Ascending aorta (tissue), 2 donors: ENCODE data around the gene ENTREP3. TPM values are rescaled to one million over a fixed set of nuclear protein-coding genes. Genes with fewer than 3 reads are reported as not detected.

ENCODE experiments used
- DNase-seq, 2 donors: peaks; one replicate each; pipeline ENCODE4 v3.0.0-alpha.2; 2019; ENCODE audit warnings: low spot score in 2 of 2
- H3K27ac ChIP-seq, 2 donors: fragments of 200-600 bp; sonication (generic); one replicate each; pipeline ENCODE4 v1.5.1; 2016 to 2017; ENCODE audit warnings: mild to moderate bottlenecking in 1 of 2
- H3K27me3 ChIP-seq: fragments of 200-600 bp; sonication (generic); one replicate; pipeline ENCODE4 v1.5.1; 2017
- H3K36me3 ChIP-seq, 2 donors: fragments of 200-600 bp; sonication (generic); one replicate each; pipeline ENCODE4 v1.5.1; 2016
- H3K4me1 ChIP-seq, 2 donors: fragments of 200-600 bp; sonication (generic); one replicate each; pipeline ENCODE4 v1.5.1; 2016 to 2017; ENCODE audit warnings: mild to moderate bottlenecking in 1 of 2
- H3K4me3 ChIP-seq, 2 donors: fragments of 200-600 bp; sonication (generic); one replicate each; pipeline ENCODE4 v1.5.1; 2016 to 2017; ENCODE audit warnings: mild to moderate bottlenecking in 1 of 2
- H3K9me3 ChIP-seq, 2 donors: fragments of 200-600 bp; sonication (generic); one replicate each; pipeline ENCODE4 v1.5.1; 2016
- CTCF ChIP-seq, 3 experiments: fragments of 200-600 bp in 2 of 3; fragments of 450-650 bp in 1 of 3; sonication (generic) in 2 of 3; IDR thresholded peaks; one replicate each; pipeline ENCODE4 v1.5.1; 2016 to 2019; ENCODE audit warnings: antibody characterized with exemption in 3 of 3, mild to moderate bottlenecking in 1 of 3, moderate library complexity in 1 of 3
- intact Hi-C: fragments of 100-400 bp; cut with DNase I; formaldehyde crosslinking; loops from one replicate; pipeline ENCODE4 v1.15.1; 2023
- total RNA-seq: library from RNA; depleted of rRNA; stranded (reverse); fragments of >200 nt; gene quantifications from one replicate; pipeline ENCODE4 v1.1.0, GENCODE V29; 2016

The ENTREP3 gene, protein sequence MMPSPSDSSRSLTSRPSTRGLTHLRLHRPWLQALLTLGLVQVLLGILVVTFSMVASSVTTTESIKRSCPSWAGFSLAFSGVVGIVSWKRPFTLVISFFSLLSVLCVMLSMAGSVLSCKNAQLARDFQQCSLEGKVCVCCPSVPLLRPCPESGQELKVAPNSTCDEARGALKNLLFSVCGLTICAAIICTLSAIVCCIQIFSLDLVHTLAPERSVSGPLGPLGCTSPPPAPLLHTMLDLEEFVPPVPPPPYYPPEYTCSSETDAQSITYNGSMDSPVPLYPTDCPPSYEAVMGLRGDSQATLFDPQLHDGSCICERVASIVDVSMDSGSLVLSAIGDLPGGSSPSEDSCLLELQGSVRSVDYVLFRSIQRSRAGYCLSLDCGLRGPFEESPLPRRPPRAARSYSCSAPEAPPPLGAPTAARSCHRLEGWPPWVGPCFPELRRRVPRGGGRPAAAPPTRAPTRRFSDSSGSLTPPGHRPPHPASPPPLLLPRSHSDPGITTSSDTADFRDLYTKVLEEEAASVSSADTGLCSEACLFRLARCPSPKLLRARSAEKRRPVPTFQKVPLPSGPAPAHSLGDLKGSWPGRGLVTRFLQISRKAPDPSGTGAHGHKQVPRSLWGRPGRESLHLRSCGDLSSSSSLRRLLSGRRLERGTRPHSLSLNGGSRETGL
- 34.5 TPM for total RNA-seq

GRCh38 chr1:155255243-155256007 is at the start of gene ENTREP3:
Gene ENTREP3 (minus strand): TSS chr1:155255483. CDS start chr1:155254877, 606 bp downstream.
- Histone ChIP-seq H3K36me3 (peaks cover 6 to 22% of the 10 kb centered on the region in 2 donors), H3K27ac (peak within 1 kb of the TSS; percentile 97 to 98), H3K4me3 (peak within 1 kb of the TSS; percentile 82 to 83), H3K4me1 (peaks cover 14 to 22% of the 10 kb centered on the region in 2 donors), H3K27me3 (no peaks in the 10 kb centered on the region), H3K9me3 (no peaks in the 10 kb centered on the region)
- TF ChIP-seq CTCF (IDR thresholded peaks at IDR 0.05): peak in 1 of 3 experiments; percentile 14
- intact Hi-C loops: loop anchor here (1.0 to 5.0 kb wide), 3 partner anchors 22 to 122 kb away; partner anchors contain the start of gene HCN3
- peak in 1 of 2 donors; percentile 94 for DNase-seq

DNA sequence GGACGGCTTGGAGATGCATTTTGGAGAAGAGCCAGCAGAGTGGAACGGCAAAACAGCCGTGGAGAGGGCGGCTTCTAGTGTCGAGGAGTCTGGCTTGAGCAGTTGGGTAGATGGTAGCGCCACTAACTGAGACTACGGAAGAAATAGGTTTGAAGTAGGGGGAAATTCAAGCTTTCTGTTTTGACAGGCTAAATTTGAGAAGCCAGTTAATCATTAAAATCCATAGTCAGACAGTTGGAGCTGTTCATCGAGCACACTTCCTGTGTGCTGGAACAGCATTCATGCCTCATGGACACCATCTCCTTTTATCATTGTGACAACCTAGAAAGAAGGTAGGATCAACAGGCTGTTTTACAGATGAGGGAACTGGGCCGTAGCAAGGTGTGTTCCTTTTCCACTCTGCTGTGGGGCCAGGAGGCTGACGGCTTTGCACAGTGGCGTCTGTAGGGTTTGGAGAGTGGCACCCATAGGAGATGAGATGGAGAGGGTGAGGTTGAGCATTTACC is 49.3 kb upstream of the ENTREP3 start:
- Histone ChIP-seq H3K36me3 (no peaks in the 10 kb centered on the region), H3K27me3 (no peaks in the 10 kb centered on the region), H3K4me3 (no peak overlapping the region), H3K4me1 (peaks cover 2 to 4% of the 10 kb centered on the region in 2 donors), H3K9me3 (no peaks in the 10 kb centered on the region), H3K27ac (no peak overlapping the region)
- TF ChIP-seq CTCF (IDR thresholded peaks at IDR 0.05): no peak
- intact Hi-C loops: no loop called here
- DNase-seq: no peak

- no peaks in the 10 kb centered on the region for H3K4me1 ChIP-seq
- intact Hi-C loops: no loop called here
- H3K9me3 ChIP-seq: no peaks in the 10 kb centered on the region
These were observed 46.1 kb upstream of the ENTREP3 start, which contains the start of gene PKLR for GRCh38 chr1:155301342-155301841. Gene PKLR (minus strand): TSS chr1:155301438. CDS start chr1:155301395, 43 bp downstream.

GRCh38 chr1:155300553-155301329 is 45.5 kb upstream of the ENTREP3 start:
- intact Hi-C loops: no loop called here
- Histone ChIP-seq H3K4me3 (no peak overlapping the region), H3K27ac (no peak overlapping the region), H3K9me3 (no peaks in the 10 kb centered on the region), H3K4me1 (no peaks in the 10 kb centered on the region), H3K27me3 (no peaks in the 10 kb centered on the region), H3K36me3 (no peaks in the 10 kb centered on the region)
- no peak for TF ChIP-seq CTCF (IDR thresholded peaks at IDR 0.05)
- DNase-seq: no peak

More at GRCh38 chr1:155301342-155301841, 46.1 kb upstream of the ENTREP3 start, which contains the start of gene PKLR:
- no peak for DNase-seq
- no peak for TF ChIP-seq CTCF (IDR thresholded peaks at IDR 0.05)
- Histone ChIP-seq H3K36me3 (no peaks in the 10 kb centered on the region), H3K4me3 (no peak within 1 kb of the TSS), H3K27me3 (no peaks in the 10 kb centered on the region), H3K27ac (no peak within 1 kb of the TSS)
